GM23338 (cell line): ENCODE data around the gene SYNE2.

Source experiments
- CTCF ChIP-seq, 2 experiments: fragments of 200-600 bp in 1 of 2; sonication (generic) in 1 of 2; conservative IDR thresholded peaks; 2 replicates each; pipeline versions ENCODE4 v1.5.1 to v1.6.1; 2016 to 2017; ENCODE audit warnings: antibody characterized with exemption in 2 of 2, low read depth in 2 of 2, mild to moderate bottlenecking in 2 of 2, moderate library complexity in 1 of 2
- EZH2 ChIP-seq: fragments of 200-600 bp; sonication (generic); IDR thresholded peaks from one replicate; pipeline ENCODE4 v1.8.0; 2017; ENCODE audit warnings: antibody characterized with exemption, mild to moderate bottlenecking, low read depth; ENCODE audit not compliant: unreplicated experiment
- EZH2phosphoT487 ChIP-seq: fragments of 200-600 bp; sonication (generic); IDR thresholded peaks from one replicate; pipeline ENCODE4 v1.8.1; 2018; ENCODE audit warnings: antibody characterized with exemption; ENCODE audit not compliant: unreplicated experiment
- POLR2AphosphoS5 ChIP-seq: IDR thresholded peaks from 2 replicates; pipeline ENCODE4 v1.6.1; 2016; ENCODE audit warnings: antibody characterized with exemption, low read depth

GRCh38 chr14:63972323-63972932 is 119.6 kb downstream of the SYNE2 start:
- TF ChIP-seq POLR2AphosphoS5: no peak
- no peak for TF ChIP-seq CTCF (conservative IDR thresholded peaks at IDR 0.05; ENCODE audit: low read depth in 2 of 2)
- no peak for TF ChIP-seq EZH2
- TF ChIP-seq EZH2phosphoT487: no peak
